Esophagus squamous epithelium (tissue), 4 donors: ENCODE results near the gene ACTMAP.

Experiments
- POLR2A ChIP-seq, 4 donors: fragments of 450-650 bp; IDR thresholded peaks; one replicate each; pipeline ENCODE4 v1.6.1; 2017; ENCODE audit warnings: antibody characterized with exemption in 4 of 4, mild to moderate bottlenecking in 4 of 4, moderate library complexity in 3 of 4
- TF ChIP-seq, protein P1 (sequence below), 6 experiments: fragments of 450-650 bp in 4 of 6; fragments of 200-600 bp in 2 of 6; sonication (generic) in 2 of 6; IDR thresholded peaks; one replicate each; pipeline ENCODE4 v1.5.1; 2016 to 2019; ENCODE audit warnings: antibody characterized with exemption in 6 of 6, mild to moderate bottlenecking in 4 of 6, moderate library complexity in 4 of 6

DNA sequence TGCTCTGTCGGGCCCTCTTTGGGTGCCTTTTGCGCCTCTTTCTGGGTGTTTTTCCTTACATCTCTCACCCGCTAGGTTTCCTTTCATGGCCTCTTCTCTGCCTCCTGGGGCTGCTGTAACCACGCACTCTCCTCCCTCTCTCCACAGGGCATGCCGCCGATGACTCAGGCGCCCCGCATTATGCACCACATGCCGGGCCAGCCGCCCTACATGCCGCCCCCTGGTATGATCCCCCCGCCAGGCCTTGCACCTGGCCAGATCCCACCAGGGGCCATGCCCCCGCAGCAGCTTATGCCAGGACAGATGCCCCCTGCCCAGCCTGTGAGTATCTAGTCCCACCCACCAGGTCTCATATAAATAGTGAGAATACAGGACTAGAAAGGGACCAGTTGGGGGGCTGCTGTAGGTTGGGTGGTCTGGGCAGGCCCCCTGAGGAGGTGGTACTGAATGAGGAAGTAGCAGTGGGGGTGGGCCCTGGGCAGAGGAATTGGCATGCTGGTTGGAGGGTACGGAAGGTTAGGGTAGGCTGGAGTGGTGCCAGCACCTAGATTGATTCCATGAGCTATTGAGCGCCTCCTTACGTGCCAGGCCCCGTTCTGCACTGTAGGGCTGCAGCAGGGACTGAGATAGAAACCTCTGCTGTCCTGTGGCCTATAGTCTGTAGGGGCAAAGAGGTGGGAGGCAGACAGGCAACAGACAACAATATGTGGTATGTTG, 12.6 kb upstream of the ACTMAP start:
- no peak for TF ChIP-seq POLR2A (IDR thresholded peaks at IDR 0.05)
- TF ChIP-seq, protein P1, sequence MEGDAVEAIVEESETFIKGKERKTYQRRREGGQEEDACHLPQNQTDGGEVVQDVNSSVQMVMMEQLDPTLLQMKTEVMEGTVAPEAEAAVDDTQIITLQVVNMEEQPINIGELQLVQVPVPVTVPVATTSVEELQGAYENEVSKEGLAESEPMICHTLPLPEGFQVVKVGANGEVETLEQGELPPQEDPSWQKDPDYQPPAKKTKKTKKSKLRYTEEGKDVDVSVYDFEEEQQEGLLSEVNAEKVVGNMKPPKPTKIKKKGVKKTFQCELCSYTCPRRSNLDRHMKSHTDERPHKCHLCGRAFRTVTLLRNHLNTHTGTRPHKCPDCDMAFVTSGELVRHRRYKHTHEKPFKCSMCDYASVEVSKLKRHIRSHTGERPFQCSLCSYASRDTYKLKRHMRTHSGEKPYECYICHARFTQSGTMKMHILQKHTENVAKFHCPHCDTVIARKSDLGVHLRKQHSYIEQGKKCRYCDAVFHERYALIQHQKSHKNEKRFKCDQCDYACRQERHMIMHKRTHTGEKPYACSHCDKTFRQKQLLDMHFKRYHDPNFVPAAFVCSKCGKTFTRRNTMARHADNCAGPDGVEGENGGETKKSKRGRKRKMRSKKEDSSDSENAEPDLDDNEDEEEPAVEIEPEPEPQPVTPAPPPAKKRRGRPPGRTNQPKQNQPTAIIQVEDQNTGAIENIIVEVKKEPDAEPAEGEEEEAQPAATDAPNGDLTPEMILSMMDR (IDR thresholded peaks at IDR 0.05) = no peak
